IgD-negative memory B cell (primary cell): ENCODE measurements around the gene NLRP3. TPM values are rescaled to one million over a fixed set of nuclear protein-coding genes. Genes with fewer than 3 reads are reported as not detected.
A peak's percentile ranks its signal among the peaks of the same experiment; 100 is the strongest.
"Not testable (repeated sequence)": the region's sequence is repeated elsewhere in the genome, so short reads cannot be mapped to it uniquely, and the experiment has no call there.

Source experiments
- H3K27ac Mint-ChIP-seq, 3 donors: one replicate each; pipeline ENCODE4 v1.8.0; 2020 to 2022; ENCODE audit warnings: mild to moderate bottlenecking in 3 of 3, mixed read lengths in 3 of 3, moderate library complexity in 1 of 3
- H3K27me3 Mint-ChIP-seq: one replicate; pipeline ENCODE4 v1.8.0; 2021; ENCODE audit warnings: mixed read lengths
- H3K36me3 Mint-ChIP-seq: one replicate; pipeline ENCODE4 v1.8.0; 2020; ENCODE audit warnings: mild to moderate bottlenecking, mixed read lengths
- H3K4me1 Mint-ChIP-seq, 3 donors: one replicate each; pipeline ENCODE4 v1.8.0; 2020 to 2022; ENCODE audit warnings: mixed read lengths in 3 of 3, mild to moderate bottlenecking in 1 of 3
- H3K4me3 Mint-ChIP-seq, 4 donors: one replicate each; pipeline ENCODE4 v1.8.0; 2020 to 2022; ENCODE audit warnings: mild to moderate bottlenecking in 4 of 4, mixed read lengths in 4 of 4, moderate library complexity in 3 of 4
- H3K9me3 Mint-ChIP-seq, 3 donors: one replicate each; pipeline ENCODE4 v1.8.0; 2020 to 2021; ENCODE audit warnings: mixed read lengths in 3 of 3, mild to moderate bottlenecking in 1 of 3
- polyA plus RNA-seq: library from polyadenylated mRNA; unstranded; fragments of 300-500 nt; fragmentation: Illumina TruSeq; gene quantifications from one replicate; pipeline ENCODE4 v1.2.3, GENCODE V29; 2021

Gene NLRP3
- polyA plus RNA-seq, 1 donor from 2014 or later = 0.08 TPM

GRCh38 chr1:247378334-247379073 is 37.5 kb upstream of the NLRP3 start:
- H3K4me3 Mint-ChIP-seq = peak overlapping the region in 1 of 4 donors; percentile 24
- peaks cover 0 to 4% (median 2%) of the 10 kb centered on the region in 3 donors for H3K4me1 Mint-ChIP-seq
- H3K36me3 Mint-ChIP-seq = peaks cover 3% of the 10 kb centered on the region
- peaks cover 8% of the 10 kb centered on the region for H3K27me3 Mint-ChIP-seq
- H3K27ac Mint-ChIP-seq = no peak overlapping the region
- H3K9me3 Mint-ChIP-seq = peaks cover 0 to 3% (median 0%) of the 10 kb centered on the region in 3 donors

GRCh38 chr1:247385283-247385682 is 30.7 kb upstream of the NLRP3 start:
- Mint-ChIP-seq H3K9me3 (no peaks in the 10 kb centered on the region), H3K4me3 (no peak overlapping the region), H3K27me3 (peaks cover 1% of the 10 kb centered on the region), H3K36me3 (no peaks in the 10 kb centered on the region), H3K27ac (no peak overlapping the region), H3K4me1 (peaks cover 5 to 7% (median 5%) of the 10 kb centered on the region in 3 donors)

GRCh38 chr1:247386217-247386616 is 29.8 kb upstream of the NLRP3 start:
- Mint-ChIP-seq H3K27me3 (peaks cover 1% of the 10 kb centered on the region), H3K4me3 (peak overlapping the region in 1 of 4 donors; percentile 25), H3K27ac (no peak overlapping the region), H3K36me3 (peaks cover 2% of the 10 kb centered on the region), H3K4me1 (peaks cover 6 to 9% (median 7%) of the 10 kb centered on the region in 3 donors), H3K9me3 (no peaks in the 10 kb centered on the region)

- H3K4me1 Mint-ChIP-seq = peaks cover 6 to 9% (median 7%) of the 10 kb centered on the region in 3 donors
- peaks cover 2% of the 10 kb centered on the region for H3K36me3 Mint-ChIP-seq
- H3K4me3 Mint-ChIP-seq = no peak overlapping the region
- H3K9me3 Mint-ChIP-seq = no peaks in the 10 kb centered on the region
- no peaks in the 10 kb centered on the region for H3K27me3 Mint-ChIP-seq
- H3K27ac Mint-ChIP-seq = no peak overlapping the region
Observed at GRCh38 chr1:247386687-247387086, 29.3 kb upstream of the NLRP3 start.

- no peak overlapping the region for H3K27ac Mint-ChIP-seq
- peaks cover 2% of the 10 kb centered on the region for H3K36me3 Mint-ChIP-seq
- peaks cover 6 to 9% (median 7%) of the 10 kb centered on the region in 3 donors for H3K4me1 Mint-ChIP-seq
- H3K4me3 Mint-ChIP-seq = no peak overlapping the region
- H3K9me3 Mint-ChIP-seq = no peaks in the 10 kb centered on the region
- H3K27me3 Mint-ChIP-seq = no peaks in the 10 kb centered on the region
Observed at GRCh38 chr1:247387096-247387495, 28.9 kb upstream of the NLRP3 start.

GRCh38 chr1:247387565-247387964 is 28.4 kb upstream of the NLRP3 start:
- Mint-ChIP-seq H3K36me3 (peaks cover 2% of the 10 kb centered on the region), H3K4me1 (peaks cover 6 to 9% (median 9%) of the 10 kb centered on the region in 3 donors), H3K27ac (no peak overlapping the region), H3K27me3 (no peaks in the 10 kb centered on the region), H3K9me3 (no peaks in the 10 kb centered on the region), H3K4me3 (no peak overlapping the region)

- peaks cover 2% of the 10 kb centered on the region for H3K36me3 Mint-ChIP-seq
- H3K9me3 Mint-ChIP-seq = no peaks in the 10 kb centered on the region
- H3K4me1 Mint-ChIP-seq = peaks cover 9 to 15% (median 9%) of the 10 kb centered on the region in 3 donors
- H3K4me3 Mint-ChIP-seq = peak overlapping the region in 3 of 4 donors; percentile 36 to 80 (median 69)
- H3K27me3 Mint-ChIP-seq = no peaks in the 10 kb centered on the region
- H3K27ac Mint-ChIP-seq = peak overlapping the region; percentile 5 to 85 (median 7)
Observed at GRCh38 chr1:247390116-247390791, 25.7 kb upstream of the NLRP3 start.

GRCh38 chr1:247390996-247391395 is 25.0 kb upstream of the NLRP3 start:
- Mint-ChIP-seq H3K9me3 (no peaks in the 10 kb centered on the region), H3K27me3 (no peaks in the 10 kb centered on the region), H3K27ac (peak overlapping the region in 1 of 3 donors; percentile 67), H3K4me1 (peaks cover 9 to 15% (median 9%) of the 10 kb centered on the region in 3 donors), H3K4me3 (peak overlapping the region in 1 of 4 donors; percentile 79), H3K36me3 (peaks cover 2% of the 10 kb centered on the region)

- no peak overlapping the region for H3K4me3 Mint-ChIP-seq
- H3K36me3 Mint-ChIP-seq = peaks cover 2% of the 10 kb centered on the region
- H3K4me1 Mint-ChIP-seq = peaks cover 7 to 15% (median 9%) of the 10 kb centered on the region in 3 donors
- peak overlapping the region in 1 of 3 donors; percentile 41 for H3K27ac Mint-ChIP-seq
- H3K27me3 Mint-ChIP-seq = no peaks in the 10 kb centered on the region
- H3K9me3 Mint-ChIP-seq = no peaks in the 10 kb centered on the region
Observed at GRCh38 chr1:247392088-247392487, 23.9 kb upstream of the NLRP3 start.

- not testable (repeated sequence) for H3K36me3 Mint-ChIP-seq, H3K27ac Mint-ChIP-seq, H3K4me3 Mint-ChIP-seq, H3K9me3 Mint-ChIP-seq, H3K27me3 Mint-ChIP-seq
- peaks cover 4 to 11% (median 7%) of the 10 kb centered on the region in 3 donors for H3K4me1 Mint-ChIP-seq
Observed at GRCh38 chr1:247395075-247395474, 20.9 kb upstream of the NLRP3 start.

GRCh38 chr1:247400685-247401084 is 15.3 kb upstream of the NLRP3 start:
- H3K4me3 Mint-ChIP-seq = no peak overlapping the region
- H3K27ac Mint-ChIP-seq = no peak overlapping the region
- no peaks in the 10 kb centered on the region for H3K9me3 Mint-ChIP-seq
- H3K36me3 Mint-ChIP-seq = no peaks in the 10 kb centered on the region
- no peaks in the 10 kb centered on the region for H3K27me3 Mint-ChIP-seq
- H3K4me1 Mint-ChIP-seq = peaks cover 0 to 12% (median 5%) of the 10 kb centered on the region in 3 donors

- H3K27ac Mint-ChIP-seq = no peak overlapping the region
Observed at GRCh38 chr1:247401310-247402119, 14.5 kb upstream of the NLRP3 start.

GRCh38 chr1:247402120-247402675 is 13.8 kb upstream of the NLRP3 start:
- H3K4me1 Mint-ChIP-seq = peaks cover 3 to 16% (median 6%) of the 10 kb centered on the region in 3 donors
- H3K27me3 Mint-ChIP-seq = no peaks in the 10 kb centered on the region
- no peak overlapping the region for H3K27ac Mint-ChIP-seq
- no peak overlapping the region for H3K4me3 Mint-ChIP-seq
- no peaks in the 10 kb centered on the region for H3K36me3 Mint-ChIP-seq
- no peaks in the 10 kb centered on the region for H3K9me3 Mint-ChIP-seq

More at GRCh38 chr1:247401310-247402119, 14.5 kb upstream of the NLRP3 start:
- no peaks in the 10 kb centered on the region for H3K27me3 Mint-ChIP-seq
- no peaks in the 10 kb centered on the region for H3K36me3 Mint-ChIP-seq
- no peaks in the 10 kb centered on the region for H3K9me3 Mint-ChIP-seq
- H3K4me3 Mint-ChIP-seq = no peak overlapping the region
- peaks cover 0 to 12% (median 5%) of the 10 kb centered on the region in 3 donors for H3K4me1 Mint-ChIP-seq

GRCh38 chr1:247406014-247406656 is 9.8 kb upstream of the NLRP3 start:
- H3K27me3 Mint-ChIP-seq = no peaks in the 10 kb centered on the region
- no peak overlapping the region for H3K4me3 Mint-ChIP-seq

More at GRCh38 chr1:247406014-247406656, 9.8 kb upstream of the NLRP3 start:
- peaks cover 13 to 31% (median 25%) of the 10 kb centered on the region in 3 donors for H3K4me1 Mint-ChIP-seq
- H3K27ac Mint-ChIP-seq = no peak overlapping the region
- no peaks in the 10 kb centered on the region for H3K9me3 Mint-ChIP-seq
- H3K36me3 Mint-ChIP-seq = no peaks in the 10 kb centered on the region
